ENCODE results near the gene ABCA7.

ABCA7 gene

DNA sequence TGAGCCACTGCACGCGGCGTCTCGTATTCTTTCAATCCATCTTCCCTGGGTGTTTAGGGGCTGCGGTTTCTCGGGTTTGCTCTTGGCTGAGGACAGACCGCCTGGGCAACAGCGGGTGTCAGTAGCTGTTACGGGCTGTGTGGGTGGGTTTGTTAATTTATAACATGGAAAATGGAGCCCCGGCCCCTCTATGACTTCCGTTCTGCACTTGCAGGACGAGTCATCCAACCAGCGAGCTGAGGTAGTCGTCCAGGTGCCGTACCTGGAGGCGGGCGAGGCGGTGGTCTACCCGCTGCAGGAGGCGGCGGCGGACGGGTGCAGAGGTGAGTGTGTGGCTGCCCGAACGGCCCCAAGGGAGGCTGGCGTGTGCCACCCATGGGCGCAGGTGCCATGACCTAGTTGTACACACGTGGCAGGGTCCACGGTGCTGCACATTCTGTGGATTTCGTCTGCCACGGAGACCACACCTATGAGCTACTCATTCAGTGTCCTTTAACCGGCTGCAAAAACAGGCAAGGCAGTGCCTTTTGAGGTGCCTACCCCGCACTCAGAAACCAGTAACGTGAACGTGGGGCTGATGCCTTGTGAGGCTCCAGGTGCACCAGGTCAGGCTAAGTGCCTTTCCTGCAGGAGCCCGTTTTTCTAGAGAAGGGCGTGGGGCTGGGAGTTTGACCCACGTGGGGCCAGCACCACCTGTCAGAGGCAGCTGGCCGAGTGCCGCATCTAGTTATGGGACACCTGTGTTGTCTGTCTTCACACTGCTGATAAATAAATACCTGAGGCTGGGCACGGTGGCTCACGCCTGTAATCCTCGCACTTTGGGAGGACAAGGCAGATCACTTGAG, 44.3 kb downstream of the ABCA7 start:
- no peak overlapping the region for H3K4me3 ChIP-seq (ENCODE audit: low read length)
- no peak for DNase-seq (ENCODE audit: low read depth)
- TF ChIP-seq, protein P1, sequence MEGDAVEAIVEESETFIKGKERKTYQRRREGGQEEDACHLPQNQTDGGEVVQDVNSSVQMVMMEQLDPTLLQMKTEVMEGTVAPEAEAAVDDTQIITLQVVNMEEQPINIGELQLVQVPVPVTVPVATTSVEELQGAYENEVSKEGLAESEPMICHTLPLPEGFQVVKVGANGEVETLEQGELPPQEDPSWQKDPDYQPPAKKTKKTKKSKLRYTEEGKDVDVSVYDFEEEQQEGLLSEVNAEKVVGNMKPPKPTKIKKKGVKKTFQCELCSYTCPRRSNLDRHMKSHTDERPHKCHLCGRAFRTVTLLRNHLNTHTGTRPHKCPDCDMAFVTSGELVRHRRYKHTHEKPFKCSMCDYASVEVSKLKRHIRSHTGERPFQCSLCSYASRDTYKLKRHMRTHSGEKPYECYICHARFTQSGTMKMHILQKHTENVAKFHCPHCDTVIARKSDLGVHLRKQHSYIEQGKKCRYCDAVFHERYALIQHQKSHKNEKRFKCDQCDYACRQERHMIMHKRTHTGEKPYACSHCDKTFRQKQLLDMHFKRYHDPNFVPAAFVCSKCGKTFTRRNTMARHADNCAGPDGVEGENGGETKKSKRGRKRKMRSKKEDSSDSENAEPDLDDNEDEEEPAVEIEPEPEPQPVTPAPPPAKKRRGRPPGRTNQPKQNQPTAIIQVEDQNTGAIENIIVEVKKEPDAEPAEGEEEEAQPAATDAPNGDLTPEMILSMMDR (IDR thresholded peaks at IDR 0.05; ENCODE audit: insufficient read depth, low read depth, low read length, missing control alignments), result no peak

- DNase-seq (ENCODE audit: low read depth), result peak; percentile 62
- H3K4me3 ChIP-seq (ENCODE audit: low read length), result no peak overlapping the region
- TF ChIP-seq, protein P1 (IDR thresholded peaks at IDR 0.05; ENCODE audit: insufficient read depth, low read depth, low read length, missing control alignments), result no peak
Observed at GRCh38 chr19:1085053-1085658, 45.2 kb downstream of the ABCA7 start.

- no peak overlapping the region for H3K4me3 ChIP-seq (ENCODE audit: low read length)
- no peak for DNase-seq (ENCODE audit: low read depth)
- TF ChIP-seq, protein P1 (IDR thresholded peaks at IDR 0.05; ENCODE audit: insufficient read depth, low read depth, low read length, missing control alignments), result no peak
Observed at GRCh38 chr19:1085676-1086442, 46.0 kb downstream of the ABCA7 start.

DNA sequence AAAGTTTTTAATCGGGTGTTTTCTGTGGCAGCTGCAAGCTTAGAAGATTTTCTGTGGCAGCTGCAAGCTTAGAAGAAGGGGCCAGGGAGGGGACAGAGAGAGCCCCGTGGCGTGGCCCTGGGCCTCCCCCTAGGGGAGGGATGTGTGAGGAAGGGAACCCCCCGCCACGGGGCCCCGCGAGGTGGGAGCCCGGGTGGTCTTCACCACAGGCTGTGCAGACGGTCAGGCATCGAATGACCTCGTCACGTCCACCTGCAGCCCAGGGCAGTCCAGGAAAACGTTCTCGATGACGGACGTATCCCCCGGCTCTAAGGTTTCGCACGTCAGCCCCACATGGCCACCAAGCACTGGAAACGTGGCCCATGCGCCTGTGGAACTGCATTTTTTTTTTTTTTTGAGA, 46.7 kb downstream of the ABCA7 start:
- no peak overlapping the region for H3K4me3 ChIP-seq (ENCODE audit: low read length)
- no peak for DNase-seq (ENCODE audit: low read depth)
- TF ChIP-seq, protein P1 (IDR thresholded peaks at IDR 0.05; ENCODE audit: insufficient read depth, low read depth, low read length, missing control alignments), result no peak

DNA sequence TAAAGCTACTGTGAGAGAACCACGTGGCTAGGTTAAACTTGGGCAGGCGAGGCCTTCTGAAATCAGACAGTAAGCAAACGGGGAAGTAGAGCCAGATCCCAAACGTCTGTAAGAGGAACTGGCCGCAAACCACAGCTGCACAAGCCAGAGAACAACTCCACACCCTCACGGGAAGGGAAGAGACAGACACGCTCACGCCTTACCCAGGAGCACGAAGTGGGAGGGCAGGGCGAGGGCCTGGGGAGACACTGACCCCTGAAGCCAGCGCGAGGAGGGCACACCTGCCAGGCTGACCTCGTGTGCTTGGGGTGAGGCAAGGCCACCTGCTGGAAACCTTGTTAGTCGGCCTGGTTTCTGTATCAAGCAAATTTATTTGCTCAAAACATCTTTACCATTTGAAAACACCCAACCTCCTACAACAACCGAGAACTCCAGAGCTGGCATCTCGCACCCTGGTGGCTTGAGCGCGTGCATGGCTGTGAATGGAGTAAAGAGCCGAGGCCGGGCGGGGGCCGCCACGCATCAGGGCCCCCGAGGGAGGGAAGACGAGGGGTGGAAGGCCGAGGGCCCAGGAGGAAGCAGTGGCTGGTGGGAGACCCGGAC, 48.0 kb downstream of the ABCA7 start:
- H3K4me3 ChIP-seq (ENCODE audit: low read length), result no peak overlapping the region
- DNase-seq (ENCODE audit: low read depth), result no peak
- TF ChIP-seq, protein P1 (IDR thresholded peaks at IDR 0.05; ENCODE audit: insufficient read depth, low read depth, low read length, missing control alignments), result no peak

DNA sequence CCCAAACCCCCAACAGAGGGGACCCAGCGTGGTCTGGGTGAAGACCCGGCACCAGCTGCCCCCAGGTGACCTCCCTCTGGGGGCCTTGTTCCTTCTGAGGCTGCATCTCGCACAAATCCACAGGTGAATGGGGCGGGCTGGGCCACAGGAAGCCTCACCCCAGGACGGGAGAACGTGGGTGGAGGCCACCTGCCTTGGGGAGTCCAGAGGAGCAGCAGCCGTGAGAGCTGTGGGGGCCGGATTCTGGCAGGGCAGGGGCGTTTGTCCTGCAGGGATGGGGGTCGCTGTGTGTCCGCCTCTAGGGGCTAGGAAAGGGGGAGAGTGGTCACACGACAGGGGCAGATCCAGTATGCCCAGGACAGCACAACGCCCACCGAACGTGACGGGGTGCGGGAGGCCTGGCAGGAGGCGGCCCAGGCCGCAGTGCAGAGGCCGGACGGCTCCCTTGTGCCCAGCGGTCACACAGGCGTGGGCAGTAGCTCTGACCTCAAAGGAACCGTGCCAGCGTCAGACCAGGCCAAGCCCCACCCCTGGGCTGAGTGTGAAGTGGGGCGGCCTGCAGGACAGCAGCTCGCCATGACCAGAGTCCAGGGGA, 48.6 kb downstream of the ABCA7 start:
- no peak overlapping the region for H3K4me3 ChIP-seq (ENCODE audit: low read length)
- no peak for DNase-seq (ENCODE audit: low read depth)
- TF ChIP-seq, protein P1 (IDR thresholded peaks at IDR 0.05; ENCODE audit: insufficient read depth, low read depth, low read length, missing control alignments), result no peak
